GM18517 (cell line): ENCODE data around the gene TBC1D2B.
"Not testable (repeated sequence)": the region's sequence is repeated elsewhere in the genome, so short reads cannot be mapped to it uniquely, and the experiment has no call there.

Source experiments
- ATAC-seq: cut with Tn5 transposase; IDR thresholded peaks from one replicate; pipeline ENCODE4 v1.9.1; 2021; ENCODE audit warnings: mild to moderate bottlenecking, moderate library complexity; ENCODE audit not compliant: unreplicated experiment

Gene TBC1D2B

GRCh38 chr15:78007211-78007931, 70.1 kb downstream of the TBC1D2B start:
- ATAC-seq: no peak

- ATAC-seq: no peak
Observed at GRCh38 chr15:78006567-78007205, 70.8 kb downstream of the TBC1D2B start.

GRCh38 chr15:78004919-78005634, 72.4 kb downstream of the TBC1D2B start:
- ATAC-seq: no peak

GRCh38 chr15:78004222-78004727, 73.2 kb downstream of the TBC1D2B start:
- no peak for ATAC-seq

GRCh38 chr15:78003539-78004008, 73.9 kb downstream of the TBC1D2B start:
- no peak for ATAC-seq

- no peak for ATAC-seq
Observed at GRCh38 chr15:78002996-78003395, 74.5 kb downstream of the TBC1D2B start.

GRCh38 chr15:78001656-78002055, 75.9 kb downstream of the TBC1D2B start:
- ATAC-seq: no peak

- ATAC-seq: no peak
Observed at GRCh38 chr15:78000927-78001249, 76.6 kb downstream of the TBC1D2B start.

- ATAC-seq: no peak
Observed at GRCh38 chr15:78000091-78000926, 77.2 kb downstream of the TBC1D2B start.

GRCh38 chr15:77999486-77999885, 78.0 kb downstream of the TBC1D2B start:
- no peak for ATAC-seq

GRCh38 chr15:77998592-77998991, 78.9 kb downstream of the TBC1D2B start:
- ATAC-seq: no peak

- not testable (repeated sequence) for ATAC-seq
Observed at GRCh38 chr15:77997761-77998554, 79.6 kb downstream of the TBC1D2B start.

- ATAC-seq: not testable (repeated sequence)
Observed at GRCh38 chr15:77997221-77997620, 80.3 kb downstream of the TBC1D2B start.

GRCh38 chr15:77996713-77997171, 80.8 kb downstream of the TBC1D2B start:
- ATAC-seq: not testable (repeated sequence)

GRCh38 chr15:77996226-77996625, 81.3 kb downstream of the TBC1D2B start:
- ATAC-seq: not testable (repeated sequence)

GRCh38 chr15:77995537-77995918, 82.0 kb downstream of the TBC1D2B start:
- not testable (repeated sequence) for ATAC-seq

- ATAC-seq: not testable (repeated sequence)
Observed at GRCh38 chr15:77994893-77995536, 82.5 kb downstream of the TBC1D2B start.

GRCh38 chr15:77993970-77994693, 83.4 kb downstream of the TBC1D2B start:
- ATAC-seq: peak; percentile 65
